Smooth muscle cell (in vitro differentiated cells): Measurements from ENCODE around the gene ITPR1. TPM values are rescaled to one million over a fixed set of nuclear protein-coding genes. Genes with fewer than 3 reads are reported as not detected.

ENCODE experiments used
- DNase-seq: peaks from one replicate; lab custom pipeline; 2025; ENCODE audit not compliant: unreplicated experiment; lab: John Stamatoyannopoulos, UW
- H2AFZ ChIP-seq: fragments of 200-600 bp; sonication (generic); 2 replicates; pipeline ENCODE4 v1.6.0; 2016; ENCODE audit warnings: antibody characterized with exemption, low read depth, mild to moderate bottlenecking
- H3F3A ChIP-seq: fragments of 200-600 bp; sonication (generic); 2 replicates; pipeline ENCODE4 v1.6.0; 2017; ENCODE audit warnings: antibody characterized with exemption, low read depth
- H3K27ac ChIP-seq: fragments of 200-600 bp; sonication (generic); 2 replicates; pipeline ENCODE4 v1.5.1; 2016; ENCODE audit warnings: low read depth, mild to moderate bottlenecking
- H3K27me3 ChIP-seq: fragments of 200-600 bp; sonication (generic); 2 replicates; pipeline ENCODE4 v1.6.1; 2016; ENCODE audit warnings: low read depth, mild to moderate bottlenecking
- H3K36me3 ChIP-seq: fragments of 200-600 bp; sonication (generic); 2 replicates; pipeline ENCODE4 v1.5.1; 2016; ENCODE audit warnings: low read depth
- H3K4me1 ChIP-seq: fragments of 200-600 bp; sonication (generic); 2 replicates; pipeline ENCODE4 v1.5.1; 2016; ENCODE audit warnings: low read depth
- H3K4me2 ChIP-seq: fragments of 200-600 bp; sonication (generic); 2 replicates; pipeline ENCODE4 v1.6.0; 2016; ENCODE audit warnings: mild to moderate bottlenecking
- H3K4me3 ChIP-seq: fragments of 200-600 bp; sonication (generic); 2 replicates; pipeline ENCODE4 v1.5.1; 2016; ENCODE audit warnings: mild to moderate bottlenecking
- H3K79me2 ChIP-seq: fragments of 200-600 bp; sonication (generic); 2 replicates; pipeline ENCODE4 v1.6.0; 2016; ENCODE audit warnings: low read depth, mild to moderate bottlenecking
- H3K9ac ChIP-seq: fragments of 200-600 bp; sonication (generic); 2 replicates; pipeline ENCODE4 v1.6.0; 2016; ENCODE audit warnings: low read depth
- H3K9me3 ChIP-seq: fragments of 200-600 bp; sonication (generic); replicated peaks from 2 replicates; pipeline ENCODE4 v1.5.1; 2016; ENCODE audit warnings: low read depth
- H4K20me1 ChIP-seq: fragments of 200-600 bp; sonication (generic); 2 replicates; pipeline ENCODE4 v1.6.0; 2016; ENCODE audit warnings: low read depth
- CTCF ChIP-seq: fragments of 200-600 bp; sonication (generic); IDR thresholded peaks from 2 replicates; pipeline ENCODE4 v1.5.1; 2017; ENCODE audit warnings: borderline replicate concordance, mild to moderate bottlenecking, antibody characterized with exemption; ENCODE audit not compliant: insufficient read depth, poor library complexity, severe bottlenecking
- WGBS: methylation state at CpG from one replicate; pipeline ENCODE4 v1.1.7; 2016; ENCODE audit warnings: low lambda C conversion rate; 5-methylcytosine and 5-hydroxymethylcytosine counted together
- polyA plus RNA-seq: library from polyadenylated mRNA; unstranded; fragments of >200 nt; fragmentation: Nextera tagmentation; extraction: Ambion mirVana; gene quantifications from 2 replicates; pipeline ENCODE4 v1.2.1, GENCODE V29; 2016
- total RNA-seq: library from RNA; depleted of rRNA; stranded (reverse); fragments of >200 nt; gene quantifications from 2 replicates; pipeline ENCODE4 v1.2.3, GENCODE V29; 2014

The ITPR1 gene
- total and polyA plus RNA-seq, 2 experiments from 2014 or later = 16.4 to 28.6 TPM

GRCh38 chr3:4690277-4690676 is 197.1 kb downstream of the ITPR1 start:
- Histone ChIP-seq H3K27me3 (no peaks in the 10 kb centered on the region), H3K4me2 (no peak overlapping the region), H3F3A (no peaks in the 10 kb centered on the region), H3K79me2 (no peaks in the 10 kb centered on the region), H3K4me3 (no peak overlapping the region), H3K36me3 (no peaks in the 10 kb centered on the region), H3K9ac (no peak overlapping the region), H3K27ac (no peak overlapping the region), H2AFZ (no peak overlapping the region), H3K9me3 (peaks cover 7% of the 10 kb centered on the region), H3K4me1 (no peaks in the 10 kb centered on the region), H4K20me1 (no peaks in the 10 kb centered on the region)
- WGBS = 100% methylated on average over 1 of the region's 1 CpG
- DNase-seq = no peak
- TF ChIP-seq CTCF = no peak

GRCh38 chr3:4693620-4694019 is 200.5 kb downstream of the ITPR1 start:
- H3K27ac ChIP-seq = no peak overlapping the region
- DNase-seq = no peak
- no peak overlapping the region for H3K4me2 ChIP-seq
- no peaks in the 10 kb centered on the region for H3F3A ChIP-seq
- no peaks in the 10 kb centered on the region for H3K4me1 ChIP-seq
- H2AFZ ChIP-seq = no peak overlapping the region
- peaks cover 7% of the 10 kb centered on the region for H3K9me3 ChIP-seq
- no peak for TF ChIP-seq CTCF
- no peaks in the 10 kb centered on the region for H3K36me3 ChIP-seq
- H3K4me3 ChIP-seq = no peak overlapping the region
- WGBS = 91% methylated on average over 13 of the region's 13 CpGs
- H3K9ac ChIP-seq = no peak overlapping the region
- no peaks in the 10 kb centered on the region for H3K79me2 ChIP-seq
- H3K27me3 ChIP-seq = no peaks in the 10 kb centered on the region
- H4K20me1 ChIP-seq = no peaks in the 10 kb centered on the region

- Histone ChIP-seq H3K27me3 (no peaks in the 10 kb centered on the region), H3F3A (no peaks in the 10 kb centered on the region), H3K4me3 (no peak overlapping the region), H4K20me1 (no peaks in the 10 kb centered on the region), H3K79me2 (no peaks in the 10 kb centered on the region), H3K36me3 (no peaks in the 10 kb centered on the region), H3K4me2 (no peak overlapping the region), H3K9me3 (no peaks in the 10 kb centered on the region), H2AFZ (no peak overlapping the region), H3K27ac (no peak overlapping the region), H3K9ac (no peak overlapping the region), H3K4me1 (no peaks in the 10 kb centered on the region)
- WGBS = 98% methylated on average over 2 of the region's 2 CpGs
- TF ChIP-seq CTCF = no peak
- DNase-seq = no peak
Measured at GRCh38 chr3:4695846-4696245, 202.7 kb downstream of the ITPR1 start.

GRCh38 chr3:4696266-4696665 is 203.1 kb downstream of the ITPR1 start:
- H3K27ac ChIP-seq = no peak overlapping the region
- H3K27me3 ChIP-seq = no peaks in the 10 kb centered on the region
- no peak overlapping the region for H2AFZ ChIP-seq
- H3K9me3 ChIP-seq = no peaks in the 10 kb centered on the region
- no peaks in the 10 kb centered on the region for H3K4me1 ChIP-seq
- 93% methylated on average over 4 of the region's 4 CpGs for WGBS
- H3K4me2 ChIP-seq = no peak overlapping the region
- no peaks in the 10 kb centered on the region for H4K20me1 ChIP-seq
- DNase-seq = no peak
- no peak overlapping the region for H3K4me3 ChIP-seq
- no peak for TF ChIP-seq CTCF
- H3K9ac ChIP-seq = no peak overlapping the region
- no peaks in the 10 kb centered on the region for H3K36me3 ChIP-seq
- H3F3A ChIP-seq = no peaks in the 10 kb centered on the region
- no peaks in the 10 kb centered on the region for H3K79me2 ChIP-seq
